GM21786 (cell line): ENCODE measurements around the gene CAPN2.
"Not testable (repeated sequence)": the region's sequence is repeated elsewhere in the genome, so short reads cannot be mapped to it uniquely, and the experiment has no call there.

ENCODE experiments used
- ATAC-seq: cut with Tn5 transposase; IDR thresholded peaks from one replicate; pipeline ENCODE4 v1.9.1; 2021; ENCODE audit not compliant: unreplicated experiment

Gene CAPN2

DNA sequence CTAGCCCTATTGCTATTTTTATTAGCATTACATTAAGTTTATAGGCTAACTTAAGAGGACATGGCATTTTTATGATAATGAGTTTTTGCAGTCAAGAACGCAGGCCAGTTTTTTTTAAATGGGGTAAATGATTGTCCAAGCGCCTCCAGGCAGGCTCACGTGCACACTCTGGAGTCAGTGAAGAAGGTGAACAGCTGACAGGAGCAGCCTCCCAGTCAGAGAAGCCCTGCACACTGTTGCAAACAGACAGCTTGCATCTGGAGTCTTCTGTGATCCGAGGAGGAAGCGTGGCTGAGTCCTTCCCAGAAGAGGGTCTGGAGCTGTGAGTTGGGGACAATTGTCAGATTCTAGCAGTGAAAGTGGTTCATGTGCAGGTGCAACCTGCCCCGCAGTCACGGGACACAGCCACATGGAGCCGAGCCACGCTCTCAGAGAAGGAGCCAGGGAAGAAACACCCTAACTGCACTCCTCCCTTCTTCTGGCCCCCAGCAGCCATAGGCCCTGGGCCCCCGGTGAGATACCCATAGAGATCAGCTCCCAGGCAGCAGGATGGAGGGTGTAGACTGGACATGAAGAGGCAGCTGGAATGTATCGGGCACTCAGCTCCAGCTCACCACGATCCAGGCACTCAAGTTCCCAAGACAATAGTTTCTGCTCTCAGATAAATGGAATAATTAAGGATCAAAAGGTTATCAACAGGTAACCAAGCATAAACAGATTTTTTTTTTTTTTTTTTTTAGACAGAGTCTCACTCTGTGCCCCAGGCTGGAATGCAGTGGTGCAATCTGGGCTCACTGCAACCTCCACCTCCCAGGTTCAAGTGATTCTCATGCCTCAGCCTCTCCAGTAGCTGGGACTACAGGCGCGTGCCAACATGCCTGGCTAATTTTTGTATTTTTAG, 26.4 kb downstream of the CAPN2 start:
- ATAC-seq = no peak

DNA sequence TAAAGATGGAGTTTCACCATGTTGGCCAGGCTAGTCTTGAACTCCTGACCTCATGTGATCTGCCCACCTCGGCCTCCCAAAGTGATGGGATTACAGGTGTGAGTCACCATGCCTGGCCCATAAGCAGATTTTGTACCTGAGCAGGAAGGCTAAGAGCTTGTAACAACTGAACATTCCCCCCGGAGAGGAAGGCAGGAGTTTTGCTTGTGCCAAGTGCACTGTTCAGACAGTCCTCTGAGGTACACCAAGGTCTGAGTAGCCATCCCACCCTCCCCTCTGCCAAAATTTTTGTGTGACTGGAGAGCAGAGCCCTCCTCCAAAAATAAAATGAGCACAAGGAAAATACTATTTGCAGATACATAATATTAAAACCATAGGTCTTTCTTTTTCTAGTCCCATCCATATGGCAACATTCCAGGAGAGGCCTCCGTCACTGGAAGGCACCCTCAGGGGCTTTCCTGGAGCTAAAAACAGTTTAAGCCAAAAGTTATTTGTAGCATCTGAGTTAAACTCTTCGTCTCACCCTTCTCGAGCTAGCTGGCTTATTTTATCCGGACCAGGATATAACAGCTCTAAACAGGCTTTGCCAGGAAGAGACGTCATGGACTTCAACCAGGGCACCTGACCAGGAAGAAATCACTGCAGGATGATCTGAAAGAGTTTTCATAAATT, 27.2 kb downstream of the CAPN2 start:
- no peak for ATAC-seq

- not testable (repeated sequence) for ATAC-seq
Measured at GRCh38 chr1:223740038-223740736, 27.8 kb downstream of the CAPN2 start.

- ATAC-seq = no peak
Measured at GRCh38 chr1:223741861-223742260, 29.5 kb downstream of the CAPN2 start.

- no peak for ATAC-seq
Measured at GRCh38 chr1:223742856-223743517, 30.6 kb downstream of the CAPN2 start.

DNA sequence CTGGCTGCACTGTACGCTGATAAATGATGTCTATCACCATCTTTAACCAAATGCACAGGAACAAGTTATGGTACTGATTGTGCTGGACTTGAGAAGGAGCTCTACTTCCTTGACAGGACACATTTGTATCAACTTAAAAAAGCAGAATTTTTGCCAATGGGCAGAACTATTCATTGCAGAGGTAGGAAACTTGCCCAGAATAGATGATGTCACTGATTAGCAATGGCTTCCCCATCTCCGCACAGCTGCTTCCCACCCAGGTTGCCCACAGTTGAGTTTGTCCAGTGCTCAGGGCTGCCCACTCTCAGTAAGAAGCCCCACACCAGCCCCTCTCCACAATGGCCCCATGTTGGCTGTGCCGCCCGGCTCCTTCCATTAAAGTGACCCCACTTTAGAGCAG, 33.4 kb downstream of the CAPN2 start:
- ATAC-seq = no peak

DNA sequence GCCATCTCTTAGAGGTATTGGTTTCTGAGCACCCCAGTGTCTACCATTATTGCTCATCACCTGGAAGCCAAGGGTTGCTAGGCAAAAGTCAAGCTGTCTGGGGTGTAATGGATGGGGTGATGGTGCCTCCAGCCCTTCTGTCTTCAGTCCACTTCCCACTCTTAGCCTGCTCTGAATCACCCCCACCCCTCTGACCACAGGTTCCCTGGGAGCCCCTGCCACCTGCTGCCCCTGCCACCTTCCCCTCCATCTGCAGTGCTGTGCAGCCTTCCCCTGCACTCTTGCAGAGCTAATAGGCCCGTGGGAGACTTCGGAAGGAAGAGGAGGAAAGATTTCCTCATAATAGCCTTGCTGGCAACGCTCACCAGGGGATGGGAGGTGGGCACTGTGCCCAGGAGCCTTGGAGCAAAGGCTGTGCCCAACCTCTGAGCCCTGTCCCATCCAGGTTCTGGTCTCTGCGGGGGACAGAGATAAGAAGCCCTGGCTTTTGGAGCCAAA, 35.5 kb downstream of the CAPN2 start:
- ATAC-seq = no peak

DNA sequence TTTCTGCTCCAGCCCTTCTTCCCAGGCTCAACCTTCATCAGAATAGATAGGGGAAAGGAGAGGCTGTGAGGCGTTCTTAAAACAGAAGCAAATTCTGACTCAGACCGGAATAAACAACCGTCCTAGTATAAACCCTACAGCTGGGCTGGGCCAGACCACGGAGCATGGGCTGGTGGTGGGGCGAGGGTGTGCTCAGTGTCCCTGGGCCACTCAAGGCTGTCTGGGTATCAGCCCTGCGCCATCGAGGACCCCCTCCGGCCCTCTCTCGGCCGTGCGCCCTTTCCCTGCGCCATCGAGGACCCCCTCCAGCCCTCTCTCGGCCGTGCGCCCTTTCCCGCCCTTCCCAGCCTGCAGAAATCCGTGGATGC, 36.0 kb downstream of the CAPN2 start:
- peak; percentile 56 for ATAC-seq

DNA sequence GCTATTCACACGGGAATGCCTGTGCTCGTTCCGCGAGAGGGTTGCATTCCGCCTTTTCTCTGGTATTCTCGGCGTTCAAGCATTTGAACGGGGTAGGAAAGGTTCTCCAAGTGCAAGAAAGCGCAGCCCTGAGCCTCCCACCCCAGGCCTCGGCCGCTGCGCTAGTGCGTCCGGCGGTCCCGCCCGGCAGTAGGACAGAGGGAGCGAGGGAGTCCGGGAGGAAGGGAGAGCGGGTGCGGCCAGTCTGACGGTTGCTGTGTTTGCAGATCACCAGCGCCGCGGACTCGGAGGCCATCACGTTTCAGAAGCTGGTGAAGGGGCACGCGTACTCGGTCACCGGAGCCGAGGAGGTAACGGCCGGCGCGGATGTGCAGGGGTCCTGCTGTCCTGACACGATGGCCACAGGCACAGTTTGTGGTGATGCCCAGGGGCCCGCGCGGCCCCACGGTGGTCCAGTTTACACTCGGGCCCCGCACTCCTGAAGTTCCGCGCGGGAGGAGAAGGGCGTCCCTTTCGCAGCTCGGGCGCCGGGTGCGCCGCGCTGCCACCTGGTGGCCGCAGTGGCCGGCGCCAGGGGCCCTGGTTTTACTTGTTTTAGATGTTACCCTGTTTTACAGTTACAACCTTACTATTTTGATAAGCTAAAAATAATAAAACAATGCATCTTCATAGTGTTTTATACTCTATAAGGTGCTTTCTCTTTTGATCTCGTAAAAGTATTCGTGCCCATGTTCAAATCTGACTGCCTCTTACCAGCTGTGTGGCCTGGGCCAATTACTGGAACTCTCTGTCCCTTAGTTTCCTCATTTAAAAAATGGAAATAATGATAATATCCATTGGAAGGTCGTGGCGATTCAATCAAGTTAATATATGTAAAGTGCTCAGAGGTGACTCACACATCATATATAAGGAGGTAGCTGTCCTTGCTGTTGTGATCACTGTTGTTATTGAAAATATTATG, 36.7 kb downstream of the CAPN2 start:
- ATAC-seq = peak; percentile 73

DNA sequence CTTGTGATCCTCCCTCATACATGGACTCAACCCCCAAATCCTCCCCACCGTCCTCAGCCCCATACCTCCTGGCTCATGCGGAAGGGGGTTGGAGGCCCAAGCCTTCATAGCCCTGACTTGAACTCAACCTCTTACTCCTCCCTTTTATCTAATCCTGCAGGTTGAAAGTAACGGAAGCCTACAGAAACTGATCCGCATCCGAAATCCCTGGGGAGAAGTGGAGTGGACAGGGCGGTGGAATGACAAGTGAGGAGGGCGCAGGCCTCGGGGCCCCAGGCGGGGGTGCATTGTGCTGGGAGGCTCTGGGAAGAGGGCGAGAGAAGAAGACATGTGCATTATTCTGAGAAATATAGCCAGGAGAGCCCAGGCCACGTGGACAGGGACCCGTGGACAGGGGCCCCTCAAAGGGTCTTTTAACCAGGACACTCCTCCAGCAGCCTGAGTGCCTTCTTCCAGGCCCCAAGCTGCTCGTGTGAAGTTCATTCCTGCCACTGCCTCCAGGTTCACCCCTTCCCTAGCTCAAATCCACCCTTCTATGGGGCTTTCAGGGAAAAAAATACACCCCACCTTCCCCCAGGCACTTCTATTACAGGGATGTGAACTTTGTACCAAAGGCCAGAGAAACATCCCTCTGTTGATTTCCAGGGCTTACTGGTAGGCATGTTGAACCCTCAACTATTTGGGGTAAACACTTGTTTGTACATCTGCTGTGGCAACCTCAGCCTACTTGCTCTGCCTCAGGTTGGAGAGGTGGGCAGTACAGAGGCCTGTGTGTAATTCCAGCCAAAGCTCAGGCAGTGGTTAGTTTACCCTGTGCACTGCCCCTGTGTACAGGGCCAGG, 38.6 kb downstream of the CAPN2 start:
- no peak for ATAC-seq

GRCh38 chr1:223751696-223752095, 39.4 kb downstream of the CAPN2 start:
- ATAC-seq = no peak

DNA sequence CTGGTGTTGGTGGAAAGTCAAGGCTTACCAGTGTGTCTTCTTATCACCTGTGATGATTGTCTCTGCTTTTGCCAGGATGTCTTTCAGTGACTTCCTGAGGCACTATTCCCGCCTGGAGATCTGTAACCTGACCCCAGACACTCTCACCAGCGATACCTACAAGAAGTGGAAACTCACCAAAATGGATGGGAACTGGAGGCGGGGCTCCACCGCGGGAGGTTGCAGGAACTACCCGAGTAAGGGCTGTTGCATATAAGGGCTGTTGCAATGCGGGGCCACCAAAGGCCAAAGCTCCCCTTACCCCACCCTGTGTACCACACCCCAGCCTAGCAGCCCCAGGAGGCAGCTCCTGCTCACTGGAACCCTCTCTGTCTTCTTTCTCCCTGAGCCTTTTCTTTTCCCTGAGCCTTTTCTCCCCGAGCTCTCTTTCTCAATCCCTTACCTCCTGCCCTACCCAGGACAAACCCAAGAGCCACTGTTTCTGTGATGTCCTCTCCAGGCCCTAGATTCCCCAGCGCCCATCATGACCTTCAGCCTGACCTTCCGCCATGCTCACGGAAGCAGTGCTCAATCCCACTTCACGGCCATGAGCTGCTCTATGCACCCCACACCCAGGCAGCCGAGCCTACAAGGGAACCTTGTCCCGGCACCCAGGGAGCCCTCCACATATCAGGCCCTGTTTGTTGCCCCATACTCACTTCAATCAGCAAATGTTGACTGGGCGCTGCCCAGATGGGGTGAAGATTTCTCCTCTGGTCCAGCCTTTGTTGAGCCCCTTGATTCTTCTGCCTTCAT, 40.6 kb downstream of the CAPN2 start:
- no peak for ATAC-seq

DNA sequence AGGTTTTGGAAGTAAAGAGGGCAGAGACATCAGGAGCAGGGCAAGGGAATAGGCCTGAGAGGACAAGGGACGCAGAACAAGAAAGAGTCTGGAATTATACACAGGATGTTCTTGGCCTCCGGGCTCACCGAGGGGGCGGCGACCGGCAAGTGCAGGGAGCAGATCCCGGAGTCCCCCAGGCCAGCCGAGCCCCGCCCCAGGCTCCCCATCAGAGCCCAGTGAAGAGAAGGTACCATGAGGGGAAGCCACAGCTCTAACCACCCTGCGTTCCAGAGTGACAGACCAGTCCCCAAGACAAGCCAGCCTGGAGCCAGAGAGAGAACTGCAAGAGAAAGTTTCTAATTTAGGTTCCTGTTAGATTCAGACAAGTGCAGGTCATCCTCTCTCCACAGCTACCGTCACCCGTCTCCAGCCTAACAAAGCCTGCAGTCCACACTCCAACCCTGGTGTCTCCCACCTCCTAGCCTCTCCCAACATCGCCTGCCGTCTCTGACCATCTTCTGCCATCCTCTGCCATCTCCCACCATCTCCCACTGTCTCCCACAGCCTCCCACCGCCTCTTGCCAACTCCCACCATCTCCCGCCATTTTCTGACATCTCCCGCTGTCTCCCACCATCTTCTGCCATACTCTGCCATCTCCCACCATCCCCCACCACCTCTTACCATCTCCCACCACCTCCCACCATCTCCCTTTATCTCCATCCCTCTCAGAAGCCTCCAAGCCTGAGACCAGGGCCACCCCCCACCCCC, 42.5 kb downstream of the CAPN2 start:
- ATAC-seq = no peak

DNA sequence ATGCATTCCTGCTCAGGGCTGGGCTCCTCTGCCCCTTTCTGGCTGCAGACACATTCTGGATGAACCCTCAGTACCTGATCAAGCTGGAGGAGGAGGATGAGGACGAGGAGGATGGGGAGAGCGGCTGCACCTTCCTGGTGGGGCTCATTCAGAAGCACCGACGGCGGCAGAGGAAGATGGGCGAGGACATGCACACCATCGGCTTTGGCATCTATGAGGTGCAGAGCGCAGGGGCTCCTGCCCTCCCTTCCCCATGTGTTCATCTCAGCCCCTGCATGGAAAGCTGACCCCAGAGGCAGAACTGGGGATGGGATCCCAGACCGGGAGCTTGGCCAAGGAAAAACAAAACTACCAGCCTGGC, 43.1 kb downstream of the CAPN2 start:
- no peak for ATAC-seq

- no peak for ATAC-seq
Measured at GRCh38 chr1:223755992-223756775, 43.8 kb downstream of the CAPN2 start.

DNA sequence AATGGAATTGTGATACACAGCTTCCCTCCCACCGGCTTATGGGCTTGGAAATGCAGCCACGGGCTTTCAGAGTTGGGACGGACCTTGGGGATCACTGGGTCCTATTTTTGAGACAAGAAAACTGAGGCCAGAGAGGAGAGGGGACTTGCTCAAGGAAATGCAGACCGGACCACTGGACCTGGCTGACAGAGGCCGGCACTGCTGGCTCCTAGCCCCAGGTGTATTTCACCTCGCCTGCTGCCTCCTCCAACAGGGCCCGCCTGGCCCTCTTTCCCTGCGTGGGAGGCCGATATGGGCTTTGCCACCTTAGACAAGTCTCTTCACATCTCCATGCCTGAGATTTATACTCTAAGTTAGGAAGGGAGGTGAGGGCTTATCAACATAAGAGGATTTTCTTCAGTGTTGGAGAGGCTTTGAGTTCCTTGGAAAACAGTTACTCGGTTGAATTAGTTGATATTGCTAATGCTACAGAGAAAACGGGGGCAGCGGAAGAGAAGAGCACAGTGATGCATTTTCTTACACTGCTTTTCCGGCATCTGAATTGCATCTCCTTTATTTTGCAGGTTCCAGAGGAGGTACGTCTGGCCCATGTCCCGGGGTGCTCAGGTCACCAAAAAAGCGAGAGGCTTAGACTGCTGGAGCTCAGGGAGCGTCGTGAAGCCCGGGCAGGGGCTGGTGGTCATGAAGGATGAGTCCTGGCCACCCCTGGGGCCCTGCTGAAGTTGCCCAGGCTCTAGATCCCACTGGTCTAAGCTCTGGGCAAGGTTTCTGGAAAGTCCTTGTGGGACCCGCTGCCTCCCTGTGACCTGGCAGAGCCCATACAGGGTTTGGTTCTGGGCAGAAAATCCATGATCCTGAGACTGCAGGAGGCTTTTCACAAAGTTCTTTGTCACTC, 44.7 kb downstream of the CAPN2 start:
- no peak for ATAC-seq
